ENCODE measurements around the gene E2F4.

DNA sequence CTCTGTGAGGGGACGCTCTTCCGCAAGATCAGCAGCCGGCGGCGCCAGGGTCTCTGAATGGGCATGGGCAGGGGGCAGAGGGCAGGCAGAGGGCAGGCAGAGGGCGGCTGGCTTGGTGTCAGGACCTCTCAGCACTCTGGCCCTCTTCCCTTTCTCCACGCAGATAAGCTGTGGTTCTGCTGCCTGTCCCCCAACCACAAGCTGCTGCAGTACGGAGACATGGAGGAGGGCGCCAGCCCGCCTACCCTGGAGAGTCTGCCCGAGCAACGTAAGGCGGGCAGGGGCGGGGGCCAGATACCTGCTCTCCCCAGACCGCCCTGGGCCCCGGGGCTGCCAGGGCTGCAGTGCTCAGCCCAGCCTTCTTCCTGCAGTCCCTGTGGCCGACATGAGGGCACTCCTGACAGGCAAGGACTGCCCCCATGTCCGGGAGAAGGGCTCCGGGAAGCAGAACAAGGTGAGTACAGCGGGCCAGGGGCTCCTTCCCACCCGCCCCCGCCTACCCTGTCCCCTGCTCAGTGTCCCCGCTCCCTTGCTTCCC is 11.1 kb downstream of the E2F4 start:
- no peak for TF ChIP-seq EZH2 (IDR thresholded peaks at IDR 0.05; ENCODE audit: low read length, unreplicated experiment)
- TF ChIP-seq, protein P1, sequence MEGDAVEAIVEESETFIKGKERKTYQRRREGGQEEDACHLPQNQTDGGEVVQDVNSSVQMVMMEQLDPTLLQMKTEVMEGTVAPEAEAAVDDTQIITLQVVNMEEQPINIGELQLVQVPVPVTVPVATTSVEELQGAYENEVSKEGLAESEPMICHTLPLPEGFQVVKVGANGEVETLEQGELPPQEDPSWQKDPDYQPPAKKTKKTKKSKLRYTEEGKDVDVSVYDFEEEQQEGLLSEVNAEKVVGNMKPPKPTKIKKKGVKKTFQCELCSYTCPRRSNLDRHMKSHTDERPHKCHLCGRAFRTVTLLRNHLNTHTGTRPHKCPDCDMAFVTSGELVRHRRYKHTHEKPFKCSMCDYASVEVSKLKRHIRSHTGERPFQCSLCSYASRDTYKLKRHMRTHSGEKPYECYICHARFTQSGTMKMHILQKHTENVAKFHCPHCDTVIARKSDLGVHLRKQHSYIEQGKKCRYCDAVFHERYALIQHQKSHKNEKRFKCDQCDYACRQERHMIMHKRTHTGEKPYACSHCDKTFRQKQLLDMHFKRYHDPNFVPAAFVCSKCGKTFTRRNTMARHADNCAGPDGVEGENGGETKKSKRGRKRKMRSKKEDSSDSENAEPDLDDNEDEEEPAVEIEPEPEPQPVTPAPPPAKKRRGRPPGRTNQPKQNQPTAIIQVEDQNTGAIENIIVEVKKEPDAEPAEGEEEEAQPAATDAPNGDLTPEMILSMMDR (conservative IDR thresholded peaks at IDR 0.05; ENCODE audit: low read depth, low read length): no peak
